Thyroid gland (tissue), 4 donors: Measurements from ENCODE around the gene MYO9B.

ENCODE experiments used
- POLR2A ChIP-seq, 2 donors: fragments of 450-650 bp; IDR thresholded peaks; one replicate each; pipeline ENCODE4 v1.6.1; 2017; ENCODE audit warnings: antibody characterized with exemption in 2 of 2, mild to moderate bottlenecking in 2 of 2, moderate library complexity in 1 of 2
- TF ChIP-seq, protein P1 (sequence below), 6 experiments: fragments of 200-600 bp in 3 of 6; fragments of 450-650 bp in 3 of 6; sonication (generic) in 3 of 6; IDR thresholded peaks; one replicate each; pipeline ENCODE4 v1.5.1; 2016 to 2019; ENCODE audit warnings: antibody characterized with exemption in 6 of 6, mild to moderate bottlenecking in 2 of 6, inconsistent platforms in 1 of 6, moderate library complexity in 1 of 6

DNA sequence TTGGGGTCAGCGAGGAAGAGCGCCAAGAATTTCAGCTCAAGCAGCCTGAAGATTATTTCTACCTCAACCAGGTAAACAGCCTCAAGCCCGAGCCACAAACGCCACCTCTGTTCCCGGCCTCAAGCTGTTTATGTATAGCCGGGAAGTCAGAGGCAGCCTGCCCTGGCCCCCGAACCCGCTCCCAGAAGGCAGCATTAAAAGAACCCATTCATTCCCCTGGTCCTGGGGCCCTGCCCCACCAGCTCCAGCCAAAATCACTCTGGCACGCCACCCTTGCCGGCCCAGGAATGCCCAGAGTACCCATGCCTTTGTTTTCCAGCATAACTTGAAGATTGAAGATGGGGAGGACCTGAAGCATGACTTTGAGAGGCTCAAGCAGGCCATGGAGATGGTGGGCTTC lies 78.4 kb downstream of the MYO9B start:
- TF ChIP-seq, protein P1, sequence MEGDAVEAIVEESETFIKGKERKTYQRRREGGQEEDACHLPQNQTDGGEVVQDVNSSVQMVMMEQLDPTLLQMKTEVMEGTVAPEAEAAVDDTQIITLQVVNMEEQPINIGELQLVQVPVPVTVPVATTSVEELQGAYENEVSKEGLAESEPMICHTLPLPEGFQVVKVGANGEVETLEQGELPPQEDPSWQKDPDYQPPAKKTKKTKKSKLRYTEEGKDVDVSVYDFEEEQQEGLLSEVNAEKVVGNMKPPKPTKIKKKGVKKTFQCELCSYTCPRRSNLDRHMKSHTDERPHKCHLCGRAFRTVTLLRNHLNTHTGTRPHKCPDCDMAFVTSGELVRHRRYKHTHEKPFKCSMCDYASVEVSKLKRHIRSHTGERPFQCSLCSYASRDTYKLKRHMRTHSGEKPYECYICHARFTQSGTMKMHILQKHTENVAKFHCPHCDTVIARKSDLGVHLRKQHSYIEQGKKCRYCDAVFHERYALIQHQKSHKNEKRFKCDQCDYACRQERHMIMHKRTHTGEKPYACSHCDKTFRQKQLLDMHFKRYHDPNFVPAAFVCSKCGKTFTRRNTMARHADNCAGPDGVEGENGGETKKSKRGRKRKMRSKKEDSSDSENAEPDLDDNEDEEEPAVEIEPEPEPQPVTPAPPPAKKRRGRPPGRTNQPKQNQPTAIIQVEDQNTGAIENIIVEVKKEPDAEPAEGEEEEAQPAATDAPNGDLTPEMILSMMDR (IDR thresholded peaks at IDR 0.05), result no peak
- no peak for TF ChIP-seq POLR2A (IDR thresholded peaks at IDR 0.05)
